OCI-LY3 (cell line): ENCODE measurements around the gene LSP1.

Source experiments
- H2AFZ ChIP-seq: fragments of 200-600, 300-600 bp; shearing (Covaris generic); 2 replicates; pipeline ENCODE4 v1.6.0; 2014; ENCODE audit warnings: antibody characterized with exemption, low read depth, low read length
- H3K27ac ChIP-seq: fragments of 200-600, 300-600 bp; sonication (generic); 2 replicates; pipeline ENCODE4 v1.5.1; 2014; ENCODE audit warnings: mild to moderate bottlenecking, low read length, moderate library complexity, mixed read lengths
- H3K27me3 ChIP-seq: fragments of 200-600, 300-600 bp; sonication (generic); 2 replicates; pipeline ENCODE4 v1.6.1; 2014; ENCODE audit warnings: low read depth, low read length, mixed read lengths
- H3K36me3 ChIP-seq: fragments of 200-600, 300-600 bp; sonication (generic); replicated peaks from 2 replicates; pipeline ENCODE3; 2014; ENCODE audit warnings: low read depth, low read length, mixed read lengths
- H3K4me1 ChIP-seq: fragments of 300-600, 200-600 bp; sonication (generic); 2 replicates; pipeline ENCODE4 v1.6.1; 2014; ENCODE audit warnings: low read length, mixed read lengths
- H3K4me2 ChIP-seq: fragments of 200-600, 300-600 bp; sonication (generic); 2 replicates; pipeline ENCODE4 v1.6.1; 2014; ENCODE audit warnings: low read length, mixed read lengths
- H3K4me3 ChIP-seq: fragments of 300-600, 200-600 bp; sonication (generic); 2 replicates; pipeline ENCODE4 v1.5.1; 2014; ENCODE audit warnings: antibody characterized with exemption, mild to moderate bottlenecking, low read length, moderate library complexity
- H3K79me2 ChIP-seq: fragments of 300-600, 200-600 bp; shearing (Covaris generic); 2 replicates; pipeline ENCODE4 v1.6.1; 2014; ENCODE audit warnings: mild to moderate bottlenecking, low read length, mixed read lengths
- H3K9ac ChIP-seq: fragments of 300-600, 200-600 bp; shearing (Covaris generic); 2 replicates; pipeline ENCODE4 v1.6.0; 2014; ENCODE audit warnings: mild to moderate bottlenecking, low read length, moderate library complexity
- H3K9me3 ChIP-seq: fragments of 200-600, 300-600 bp; shearing (Covaris generic); 2 replicates; pipeline ENCODE4 v1.6.1; 2014; ENCODE audit warnings: low read length, mixed read lengths; ENCODE audit not compliant: insufficient read depth
- H4K20me1 ChIP-seq: fragments of 200-600, 300-600 bp; sonication (generic); 2 replicates; pipeline ENCODE4 v1.6.1; 2016; ENCODE audit warnings: low read length, mixed read lengths; ENCODE audit not compliant: insufficient read depth
- EZH2phosphoT487 ChIP-seq: fragments of 200-600 bp; shearing (Covaris generic); IDR thresholded peaks from 2 replicates; pipeline ENCODE4 v1.6.1; 2018; ENCODE audit warnings: antibody characterized with exemption, mixed run types, low read depth
- TF ChIP-seq, protein P1 (sequence below): fragments of 200-600, 300-600 bp; sonication (generic); IDR thresholded peaks from 2 replicates; pipeline ENCODE4 v1.5.1; 2014; ENCODE audit warnings: antibody characterized with exemption, low read length, low read depth

The LSP1 gene

DNA sequence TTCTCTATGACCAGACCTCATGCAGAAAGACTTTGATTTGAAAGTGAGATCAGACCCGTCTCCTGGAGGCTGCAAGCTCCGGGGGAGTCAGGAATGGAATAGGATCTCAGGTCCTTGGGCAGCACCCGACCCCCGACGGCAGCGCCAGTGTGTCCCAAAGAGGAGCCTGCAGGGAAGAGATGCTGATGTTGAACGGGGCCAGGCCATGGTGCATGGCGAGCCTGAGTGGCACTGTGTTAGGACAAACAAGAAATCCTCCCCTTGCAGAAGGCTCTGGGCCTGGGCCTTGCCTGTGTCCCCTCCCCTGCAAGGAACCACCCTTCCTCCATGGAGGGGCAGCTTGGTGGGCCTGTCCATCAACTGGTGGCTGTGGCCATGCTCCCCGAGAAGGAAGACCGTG, 38.2 kb upstream of the LSP1 start:
- H3K79me2 ChIP-seq: no peaks in the 10 kb centered on the region
- no peaks in the 10 kb centered on the region for H4K20me1 ChIP-seq
- no peaks in the 10 kb centered on the region for H3K36me3 ChIP-seq
- no peak overlapping the region for H2AFZ ChIP-seq
- H3K4me2 ChIP-seq: no peak overlapping the region
- H3K27ac ChIP-seq: no peak overlapping the region
- no peaks in the 10 kb centered on the region for H3K4me1 ChIP-seq
- H3K4me3 ChIP-seq: no peak overlapping the region
- no peak overlapping the region for H3K9ac ChIP-seq
- peaks cover 18% of the 10 kb centered on the region for H3K27me3 ChIP-seq
- no peak for TF ChIP-seq EZH2phosphoT487
- TF ChIP-seq, protein P1, sequence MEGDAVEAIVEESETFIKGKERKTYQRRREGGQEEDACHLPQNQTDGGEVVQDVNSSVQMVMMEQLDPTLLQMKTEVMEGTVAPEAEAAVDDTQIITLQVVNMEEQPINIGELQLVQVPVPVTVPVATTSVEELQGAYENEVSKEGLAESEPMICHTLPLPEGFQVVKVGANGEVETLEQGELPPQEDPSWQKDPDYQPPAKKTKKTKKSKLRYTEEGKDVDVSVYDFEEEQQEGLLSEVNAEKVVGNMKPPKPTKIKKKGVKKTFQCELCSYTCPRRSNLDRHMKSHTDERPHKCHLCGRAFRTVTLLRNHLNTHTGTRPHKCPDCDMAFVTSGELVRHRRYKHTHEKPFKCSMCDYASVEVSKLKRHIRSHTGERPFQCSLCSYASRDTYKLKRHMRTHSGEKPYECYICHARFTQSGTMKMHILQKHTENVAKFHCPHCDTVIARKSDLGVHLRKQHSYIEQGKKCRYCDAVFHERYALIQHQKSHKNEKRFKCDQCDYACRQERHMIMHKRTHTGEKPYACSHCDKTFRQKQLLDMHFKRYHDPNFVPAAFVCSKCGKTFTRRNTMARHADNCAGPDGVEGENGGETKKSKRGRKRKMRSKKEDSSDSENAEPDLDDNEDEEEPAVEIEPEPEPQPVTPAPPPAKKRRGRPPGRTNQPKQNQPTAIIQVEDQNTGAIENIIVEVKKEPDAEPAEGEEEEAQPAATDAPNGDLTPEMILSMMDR: no peak
- no peaks in the 10 kb centered on the region for H3K9me3 ChIP-seq

DNA sequence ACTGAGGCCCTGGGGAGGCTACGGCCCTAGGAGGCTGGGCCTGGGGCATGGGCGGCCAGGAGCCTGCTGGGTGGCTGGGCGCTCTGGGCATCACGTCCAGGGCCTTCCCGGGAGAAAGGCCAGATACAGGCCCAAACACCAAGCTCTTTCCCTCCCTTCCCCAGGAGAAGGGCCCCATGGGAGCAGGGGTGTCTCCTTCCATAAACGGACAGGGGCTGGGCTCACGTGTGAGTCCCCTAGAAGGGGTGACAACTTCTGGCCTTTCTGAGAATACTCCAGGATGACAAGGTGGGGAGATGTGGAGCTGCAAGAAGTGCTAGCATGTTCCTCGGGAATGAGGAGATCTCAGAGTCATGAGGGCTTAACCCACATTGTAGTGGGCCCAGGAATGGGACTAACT, 37.6 kb upstream of the LSP1 start:
- H3K27me3 ChIP-seq: peaks cover 18% of the 10 kb centered on the region
- no peaks in the 10 kb centered on the region for H3K36me3 ChIP-seq

DNA sequence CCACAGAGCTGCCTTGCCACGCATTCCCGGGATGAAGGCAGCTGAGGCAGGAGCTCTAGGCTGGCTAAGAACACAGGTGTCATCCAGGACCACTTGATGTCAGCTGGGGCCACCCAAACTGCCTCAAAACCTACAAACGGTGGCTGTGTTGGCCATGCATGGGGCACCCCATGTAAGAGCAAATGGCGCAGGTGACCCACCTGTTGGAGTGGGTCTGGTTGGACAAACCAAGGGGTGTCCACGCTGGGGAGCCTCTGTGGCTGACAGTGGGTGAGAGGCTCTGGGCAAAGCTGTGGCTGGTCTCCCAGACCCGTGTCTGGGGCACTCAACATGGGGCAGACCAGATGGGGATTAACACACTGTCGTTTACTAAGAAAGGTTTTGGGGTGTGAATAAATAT, 37.1 kb upstream of the LSP1 start:
- H3K79me2 ChIP-seq: no peaks in the 10 kb centered on the region
- TF ChIP-seq EZH2phosphoT487: no peak
- TF ChIP-seq, protein P1: no peak
- H4K20me1 ChIP-seq: no peaks in the 10 kb centered on the region
- H3K27ac ChIP-seq: no peak overlapping the region
- no peak overlapping the region for H3K9ac ChIP-seq
- peaks cover 18% of the 10 kb centered on the region for H3K27me3 ChIP-seq
- no peaks in the 10 kb centered on the region for H3K9me3 ChIP-seq
- no peaks in the 10 kb centered on the region for H3K4me1 ChIP-seq
- no peaks in the 10 kb centered on the region for H3K36me3 ChIP-seq
- H3K4me3 ChIP-seq: no peak overlapping the region
- H2AFZ ChIP-seq: no peak overlapping the region
- no peak overlapping the region for H3K4me2 ChIP-seq

More for the DNA sequence above, 37.6 kb upstream of the LSP1 start:
- H3K9ac ChIP-seq: no peak overlapping the region
- H3K4me2 ChIP-seq: no peak overlapping the region
- no peaks in the 10 kb centered on the region for H4K20me1 ChIP-seq
- H3K4me3 ChIP-seq: no peak overlapping the region
- no peak overlapping the region for H2AFZ ChIP-seq
- no peak overlapping the region for H3K27ac ChIP-seq
- H3K9me3 ChIP-seq: no peaks in the 10 kb centered on the region
- TF ChIP-seq, protein P1: no peak
- TF ChIP-seq EZH2phosphoT487: no peak
- no peaks in the 10 kb centered on the region for H3K4me1 ChIP-seq
- H3K79me2 ChIP-seq: no peaks in the 10 kb centered on the region

DNA sequence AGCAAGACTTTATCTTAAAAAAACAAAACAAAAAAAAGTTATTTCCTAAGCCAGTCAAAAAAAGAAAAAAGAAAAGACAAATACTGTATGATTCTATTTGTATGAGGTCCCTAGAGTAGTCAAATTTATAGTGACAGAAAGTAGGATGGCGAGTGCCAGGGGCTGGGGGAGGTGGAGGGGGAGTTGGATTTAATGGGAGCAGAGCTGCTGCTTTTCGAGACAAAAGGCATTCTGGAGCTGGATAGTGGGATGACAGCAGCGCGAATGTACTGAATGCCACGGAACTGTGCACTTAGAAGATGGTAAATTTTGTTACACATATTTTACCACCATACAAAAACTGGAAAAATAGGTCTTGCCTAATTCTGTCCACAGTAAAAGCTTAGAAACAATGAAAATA, 35.9 kb upstream of the LSP1 start:
- Histone ChIP-seq H3K4me3 (no peak overlapping the region), H3K36me3 (no peaks in the 10 kb centered on the region)

More for the DNA sequence above, 35.9 kb upstream of the LSP1 start:
- no peak overlapping the region for H3K27ac ChIP-seq
- H3K4me2 ChIP-seq: no peak overlapping the region
- no peaks in the 10 kb centered on the region for H3K79me2 ChIP-seq
- no peak for TF ChIP-seq EZH2phosphoT487
- TF ChIP-seq, protein P1: no peak
- peaks cover 18% of the 10 kb centered on the region for H3K27me3 ChIP-seq
- H2AFZ ChIP-seq: no peak overlapping the region
- no peak overlapping the region for H3K9ac ChIP-seq
- no peaks in the 10 kb centered on the region for H3K9me3 ChIP-seq
- no peaks in the 10 kb centered on the region for H3K4me1 ChIP-seq
- no peaks in the 10 kb centered on the region for H4K20me1 ChIP-seq
